ENCODE results near the gene SLC66A3. TPM values are rescaled to one million over a fixed set of nuclear protein-coding genes. Genes with fewer than 3 reads are reported as not detected.

Gene SLC66A3
- total RNA-seq, 1 experiment from 2014 or later: 12.5 TPM

- Mint-ChIP-seq H3K4me3 (no peak overlapping the region), H3K36me3 (no peaks in the 10 kb centered on the region), H3K9me3 (no peaks in the 10 kb centered on the region), H3K4me1 (peaks cover 4% of the 10 kb centered on the region), H3K27ac (no peak overlapping the region), H3K27me3 (ENCODE audit: low read depth) (peaks cover 10% of the 10 kb centered on the region)
- no peak for DNase-seq (ENCODE audit: low spot score)
- POLR2A ChIA-PET: no interaction called here
- no peak for ATAC-seq
- CTCF ChIA-PET: interaction anchor here (1.3 kb wide), 1 partner anchor 28 kb away, joined by 5 read pairs; no protein-coding TSS in a partner anchor
- TF ChIP-seq NR3C1 (CRISPR knock-in tag; conservative IDR thresholded peaks at IDR 0.05; ENCODE audit: low read depth): no peak
- no peak for TF ChIP-seq E2F1 (CRISPR knock-in tag; IDR thresholded peaks at IDR 0.05)
- TF ChIP-seq SMAD3 (CRISPR knock-in tag; IDR thresholded peaks at IDR 0.05; ENCODE audit: borderline replicate concordance): no peak
- TF ChIP-seq CDX4 (CRISPR knock-in tag; IDR thresholded peaks at IDR 0.05; ENCODE audit: borderline replicate concordance): no peak
- TF ChIP-seq AFF4 (CRISPR knock-in tag; IDR thresholded peaks at IDR 0.05; ENCODE audit: borderline replicate concordance): no peak
- TF ChIP-seq ERG (CRISPR knock-in tag; IDR thresholded peaks at IDR 0.05): no peak
- no peak for TF ChIP-seq RORB (CRISPR knock-in tag; IDR thresholded peaks at IDR 0.05)
- no peak for TF ChIP-seq ZNF219 (CRISPR knock-in tag; IDR thresholded peaks at IDR 0.05; ENCODE audit: borderline replicate concordance)
- TF ChIP-seq ZNF138 (CRISPR knock-in tag; conservative IDR thresholded peaks at IDR 0.05): no peak
- no peak for TF ChIP-seq ZNF423 (CRISPR knock-in tag; IDR thresholded peaks at IDR 0.05)
Observed at GRCh38 chr2:11160256-11160655, 5.0 kb downstream of the SLC66A3 start.

GRCh38 chr2:11160731-11161455 is 5.6 kb downstream of the SLC66A3 start:
- DNase-seq (ENCODE audit: low spot score): no peak
- H3K4me1 Mint-ChIP-seq: peaks cover 2% of the 10 kb centered on the region
- H3K27ac Mint-ChIP-seq: no peak overlapping the region
- ChIA-PET CTCF (interaction anchor here (1.1 to 2.1 kb wide), 2 partner anchors 27 to 29 kb away, joined by 6 to 8 read pairs; a partner anchor contains a TSS), POLR2A (no interaction called here)
- ATAC-seq: no peak
- H3K27me3 Mint-ChIP-seq (ENCODE audit: low read depth): peaks cover 8% of the 10 kb centered on the region
- H3K9me3 Mint-ChIP-seq: no peaks in the 10 kb centered on the region
- H3K36me3 Mint-ChIP-seq: no peaks in the 10 kb centered on the region
- no peak overlapping the region for H3K4me3 Mint-ChIP-seq
- TF ChIP-seq NFYB (CRISPR knock-in tag; conservative IDR thresholded peaks at IDR 0.05; ENCODE audit: low read depth): no peak
- no peak for TF ChIP-seq NR1H2 (CRISPR knock-in tag; IDR thresholded peaks at IDR 0.05)
- no peak for TF ChIP-seq HMGXB4 (CRISPR knock-in tag; IDR thresholded peaks at IDR 0.05)
- no peak for TF ChIP-seq GABPB1 (CRISPR knock-in tag; IDR thresholded peaks at IDR 0.05)
- no peak for TF ChIP-seq ETV6 (CRISPR knock-in tag; IDR thresholded peaks at IDR 0.05)
- no peak for TF ChIP-seq E2F4 (CRISPR knock-in tag; IDR thresholded peaks at IDR 0.05; ENCODE audit: borderline replicate concordance, low read depth)
- TF ChIP-seq STAT6 (CRISPR knock-in tag; conservative IDR thresholded peaks at IDR 0.05; ENCODE audit: low read depth): no peak
- no peak for TF ChIP-seq HMGA2 (CRISPR knock-in tag; IDR thresholded peaks at IDR 0.05)
